DOHH2 (cell line): ENCODE results near the gene PDIK1L.

Experiments
- EZH2phosphoT487 ChIP-seq: fragments of 200-600 bp; sonication (generic); IDR thresholded peaks from 2 replicates; pipeline ENCODE4 v1.6.1; 2017; ENCODE audit warnings: borderline replicate concordance, mild to moderate bottlenecking, antibody characterized with exemption, low read length, moderate library complexity, mixed read lengths
- TF ChIP-seq, protein P1 (sequence below): fragments of 200-600 bp; sonication (generic); IDR thresholded peaks from one replicate; pipeline ENCODE4 v1.5.1; 2014; ENCODE audit warnings: antibody characterized with exemption, mild to moderate bottlenecking, low read depth, low read length; ENCODE audit not compliant: poor library complexity, severe bottlenecking

- TF ChIP-seq, protein P1, sequence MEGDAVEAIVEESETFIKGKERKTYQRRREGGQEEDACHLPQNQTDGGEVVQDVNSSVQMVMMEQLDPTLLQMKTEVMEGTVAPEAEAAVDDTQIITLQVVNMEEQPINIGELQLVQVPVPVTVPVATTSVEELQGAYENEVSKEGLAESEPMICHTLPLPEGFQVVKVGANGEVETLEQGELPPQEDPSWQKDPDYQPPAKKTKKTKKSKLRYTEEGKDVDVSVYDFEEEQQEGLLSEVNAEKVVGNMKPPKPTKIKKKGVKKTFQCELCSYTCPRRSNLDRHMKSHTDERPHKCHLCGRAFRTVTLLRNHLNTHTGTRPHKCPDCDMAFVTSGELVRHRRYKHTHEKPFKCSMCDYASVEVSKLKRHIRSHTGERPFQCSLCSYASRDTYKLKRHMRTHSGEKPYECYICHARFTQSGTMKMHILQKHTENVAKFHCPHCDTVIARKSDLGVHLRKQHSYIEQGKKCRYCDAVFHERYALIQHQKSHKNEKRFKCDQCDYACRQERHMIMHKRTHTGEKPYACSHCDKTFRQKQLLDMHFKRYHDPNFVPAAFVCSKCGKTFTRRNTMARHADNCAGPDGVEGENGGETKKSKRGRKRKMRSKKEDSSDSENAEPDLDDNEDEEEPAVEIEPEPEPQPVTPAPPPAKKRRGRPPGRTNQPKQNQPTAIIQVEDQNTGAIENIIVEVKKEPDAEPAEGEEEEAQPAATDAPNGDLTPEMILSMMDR: no peak
- TF ChIP-seq EZH2phosphoT487: no peak
These were observed 16.8 kb upstream of the PDIK1L start for GRCh38 chr1:26094677-26095383.
